Suprapubic skin (tissue), 3 donors: ENCODE results near the gene PRADC1.

Source experiments
- EP300 ChIP-seq: sonication (generic); formaldehyde crosslinking; IDR thresholded peaks from one replicate; pipeline ENCODE4 v1.6.1; 2017; ENCODE audit warnings: antibody characterized with exemption
- POLR2A ChIP-seq, 2 donors: fragments of 450-650 bp; IDR thresholded peaks; one replicate each; pipeline ENCODE4 v1.6.1; 2017; ENCODE audit warnings: antibody characterized with exemption in 2 of 2, mild to moderate bottlenecking in 2 of 2, moderate library complexity in 2 of 2
- TF ChIP-seq, protein P1 (sequence below), 2 donors: fragments of 200-600 bp in 1 of 2; fragments of 450-650 bp in 1 of 2; sonication (generic) in 1 of 2; IDR thresholded peaks; one replicate each; pipeline ENCODE4 v1.5.1; 2016 to 2019; ENCODE audit warnings: antibody characterized with exemption in 2 of 2, mild to moderate bottlenecking in 1 of 2, moderate library complexity in 1 of 2

DNA sequence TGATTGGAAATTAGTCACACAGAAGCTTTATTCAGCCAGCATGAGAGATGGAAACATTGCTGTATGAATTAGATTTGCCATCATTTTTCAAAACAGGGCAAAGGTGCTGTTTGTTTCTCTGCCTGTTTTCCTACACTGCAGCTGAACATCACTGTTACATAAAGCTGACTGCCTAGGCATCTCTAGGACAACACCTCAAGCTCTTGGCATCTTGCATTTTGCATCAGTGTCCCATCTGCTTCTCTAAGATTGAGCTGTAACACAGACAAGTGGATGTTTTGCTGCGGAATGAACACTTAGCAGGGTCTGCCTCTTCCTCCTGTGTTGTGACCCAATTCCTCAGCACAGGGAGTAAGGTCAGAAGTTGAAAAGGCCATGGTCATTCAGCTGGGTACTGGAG is 5.9 kb upstream of the PRADC1 start:
- no peak for TF ChIP-seq EP300
- TF ChIP-seq, protein P1, sequence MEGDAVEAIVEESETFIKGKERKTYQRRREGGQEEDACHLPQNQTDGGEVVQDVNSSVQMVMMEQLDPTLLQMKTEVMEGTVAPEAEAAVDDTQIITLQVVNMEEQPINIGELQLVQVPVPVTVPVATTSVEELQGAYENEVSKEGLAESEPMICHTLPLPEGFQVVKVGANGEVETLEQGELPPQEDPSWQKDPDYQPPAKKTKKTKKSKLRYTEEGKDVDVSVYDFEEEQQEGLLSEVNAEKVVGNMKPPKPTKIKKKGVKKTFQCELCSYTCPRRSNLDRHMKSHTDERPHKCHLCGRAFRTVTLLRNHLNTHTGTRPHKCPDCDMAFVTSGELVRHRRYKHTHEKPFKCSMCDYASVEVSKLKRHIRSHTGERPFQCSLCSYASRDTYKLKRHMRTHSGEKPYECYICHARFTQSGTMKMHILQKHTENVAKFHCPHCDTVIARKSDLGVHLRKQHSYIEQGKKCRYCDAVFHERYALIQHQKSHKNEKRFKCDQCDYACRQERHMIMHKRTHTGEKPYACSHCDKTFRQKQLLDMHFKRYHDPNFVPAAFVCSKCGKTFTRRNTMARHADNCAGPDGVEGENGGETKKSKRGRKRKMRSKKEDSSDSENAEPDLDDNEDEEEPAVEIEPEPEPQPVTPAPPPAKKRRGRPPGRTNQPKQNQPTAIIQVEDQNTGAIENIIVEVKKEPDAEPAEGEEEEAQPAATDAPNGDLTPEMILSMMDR (IDR thresholded peaks at IDR 0.05) = no peak
- no peak for TF ChIP-seq POLR2A (IDR thresholded peaks at IDR 0.05)
